ENCODE measurements around the gene TMEM11. TPM values are rescaled to one million over a fixed set of nuclear protein-coding genes. Genes with fewer than 3 reads are reported as not detected.

Gene TMEM11
- total RNA-seq, 1 donor from 2014 or later, result 21.6 TPM

GRCh38 chr17:21243516-21244303, 29.7 kb upstream of the TMEM11 start:
- H3K4me3 ChIP-seq (ENCODE audit: low read depth, low read length), result no peak overlapping the region
- no peak for DNase-seq (ENCODE audit: low read depth)
- TF ChIP-seq CTCF (IDR thresholded peaks at IDR 0.05; ENCODE audit: insufficient read depth, low read length, poor library complexity, severe bottlenecking), result no peak
- no peaks in the 10 kb centered on the region for H3K36me3 ChIP-seq (ENCODE audit: control insufficient read depth, insufficient read depth, low read length)
- no peaks in the 10 kb centered on the region for H3K27me3 ChIP-seq (ENCODE audit: control insufficient read depth, insufficient read depth, low read length)

- no peak for TF ChIP-seq CTCF (IDR thresholded peaks at IDR 0.05; ENCODE audit: insufficient read depth, low read length, poor library complexity, severe bottlenecking)
Observed at GRCh38 chr17:21242780-21243515, 29.0 kb upstream of the TMEM11 start.

GRCh38 chr17:21242026-21242697, 28.2 kb upstream of the TMEM11 start:
- Histone ChIP-seq H3K36me3 (ENCODE audit: control insufficient read depth, insufficient read depth, low read length) (no peaks in the 10 kb centered on the region), H3K27me3 (ENCODE audit: control insufficient read depth, insufficient read depth, low read length) (no peaks in the 10 kb centered on the region), H3K4me3 (ENCODE audit: low read depth, low read length) (no peak overlapping the region)
- TF ChIP-seq CTCF (IDR thresholded peaks at IDR 0.05; ENCODE audit: insufficient read depth, low read length, poor library complexity, severe bottlenecking), result no peak
- DNase-seq (ENCODE audit: low read depth), result no peak

More at GRCh38 chr17:21242780-21243515, 29.0 kb upstream of the TMEM11 start:
- Histone ChIP-seq H3K36me3 (ENCODE audit: control insufficient read depth, insufficient read depth, low read length) (no peaks in the 10 kb centered on the region), H3K27me3 (ENCODE audit: control insufficient read depth, insufficient read depth, low read length) (no peaks in the 10 kb centered on the region), H3K4me3 (ENCODE audit: low read depth, low read length) (no peak overlapping the region)
- no peak for DNase-seq (ENCODE audit: low read depth)

GRCh38 chr17:21241564-21241963, 27.6 kb upstream of the TMEM11 start:
- DNase-seq (ENCODE audit: low read depth), result no peak
- H3K36me3 ChIP-seq (ENCODE audit: control insufficient read depth, insufficient read depth, low read length), result no peaks in the 10 kb centered on the region
- no peak for TF ChIP-seq CTCF (IDR thresholded peaks at IDR 0.05; ENCODE audit: insufficient read depth, low read length, poor library complexity, severe bottlenecking)
- H3K27me3 ChIP-seq (ENCODE audit: control insufficient read depth, insufficient read depth, low read length), result no peaks in the 10 kb centered on the region
- H3K4me3 ChIP-seq (ENCODE audit: low read depth, low read length), result no peak overlapping the region

GRCh38 chr17:21240369-21241055, 26.6 kb upstream of the TMEM11 start:
- TF ChIP-seq CTCF (IDR thresholded peaks at IDR 0.05; ENCODE audit: insufficient read depth, low read length, poor library complexity, severe bottlenecking), result no peak
- H3K27me3 ChIP-seq (ENCODE audit: control insufficient read depth, insufficient read depth, low read length), result no peaks in the 10 kb centered on the region
- no peaks in the 10 kb centered on the region for H3K36me3 ChIP-seq (ENCODE audit: control insufficient read depth, insufficient read depth, low read length)
- no peak overlapping the region for H3K4me3 ChIP-seq (ENCODE audit: low read depth, low read length)
- DNase-seq (ENCODE audit: low read depth), result peak; percentile 21

All from kidney epithelial cell (primary cell).